HEK293 (cell line): ENCODE results near the gene DLX3.

ENCODE experiments used
- CTCF ChIP-seq: fragments of 450-650 bp; formaldehyde crosslinking; IDR thresholded peaks from 2 replicates; pipeline ENCODE4 v1.5.1; 2016; ENCODE audit warnings: missing biosample characterization, missing genetic modification characterization
- PRDM4 ChIP-seq: fragments of 450-650 bp; formaldehyde crosslinking; IDR thresholded peaks from 2 replicates; pipeline ENCODE4 v1.5.1; 2017; ENCODE audit warnings: missing biosample characterization, missing genetic modification characterization
- REST ChIP-seq: fragments of 450-650 bp; formaldehyde crosslinking; IDR thresholded peaks from 2 replicates; pipeline ENCODE4 v1.5.1; 2016; ENCODE audit warnings: missing biosample characterization, missing genetic modification characterization
- SP2 ChIP-seq: fragments of 450-650 bp; formaldehyde crosslinking; IDR thresholded peaks from 2 replicates; pipeline ENCODE4 v1.5.1; 2016; ENCODE audit warnings: missing biosample characterization, missing genetic modification characterization
- ZBTB21 ChIP-seq: fragments of 450-650 bp; formaldehyde crosslinking; IDR thresholded peaks from 2 replicates; pipeline ENCODE4 v1.5.1; 2017; ENCODE audit warnings: missing biosample characterization, missing genetic modification characterization
- ZFP37 ChIP-seq: fragments of 450-650 bp; formaldehyde crosslinking; IDR thresholded peaks from 2 replicates; pipeline ENCODE4 v1.5.1; 2016; ENCODE audit warnings: missing biosample characterization, missing genetic modification characterization
- ZFP41 ChIP-seq: fragments of 450-650 bp; formaldehyde crosslinking; IDR thresholded peaks from 2 replicates; pipeline ENCODE4 v1.5.1; 2016; ENCODE audit warnings: missing biosample characterization, missing genetic modification characterization, borderline replicate concordance
- ZNF571 ChIP-seq: fragments of 450-650 bp; formaldehyde crosslinking; IDR thresholded peaks from 2 replicates; pipeline ENCODE4 v1.5.0; 2017; ENCODE audit warnings: missing biosample characterization, missing genetic modification characterization
- ZNF639 ChIP-seq: fragments of 450-650 bp; formaldehyde crosslinking; IDR thresholded peaks from 2 replicates; pipeline ENCODE4 v1.5.1; 2016; ENCODE audit warnings: missing biosample characterization, missing genetic modification characterization
- ZNF747 ChIP-seq: fragments of 450-650 bp; formaldehyde crosslinking; IDR thresholded peaks from 2 replicates; pipeline ENCODE4 v1.5.1; 2016; ENCODE audit warnings: missing biosample characterization, missing genetic modification characterization
- ZNF76 ChIP-seq: fragments of 450-650 bp; formaldehyde crosslinking; IDR thresholded peaks from 2 replicates; pipeline ENCODE4; 2016; ENCODE audit warnings: low read depth, missing biosample characterization, missing genetic modification characterization, borderline replicate concordance
- TF ChIP-seq, protein P1 (sequence below): fragments of 450-650 bp; formaldehyde crosslinking; IDR thresholded peaks from 2 replicates; pipeline ENCODE4 v1.5.1; 2016; ENCODE audit warnings: missing biosample characterization, missing genetic modification characterization, borderline replicate concordance

GRCh38 chr17:50035945-50036344 is 40.9 kb upstream of the DLX3 start:
- TF ChIP-seq ZBTB21 (tag by site-specific recombination) (no peak), CTCF (tag by site-specific recombination) (no peak), ZNF571 (tag by site-specific recombination) (no peak), ZNF639 (tag by site-specific recombination) (no peak), ZFP41 (tag by site-specific recombination) (no peak), ZFP37 (tag by site-specific recombination) (no peak), PRDM4 (tag by site-specific recombination) (no peak), ZNF747 (no peak), REST (tag by site-specific recombination) (no peak), ZNF76 (tag by site-specific recombination) (no peak), SP2 (tag by site-specific recombination) (no peak)
- TF ChIP-seq, protein P1, sequence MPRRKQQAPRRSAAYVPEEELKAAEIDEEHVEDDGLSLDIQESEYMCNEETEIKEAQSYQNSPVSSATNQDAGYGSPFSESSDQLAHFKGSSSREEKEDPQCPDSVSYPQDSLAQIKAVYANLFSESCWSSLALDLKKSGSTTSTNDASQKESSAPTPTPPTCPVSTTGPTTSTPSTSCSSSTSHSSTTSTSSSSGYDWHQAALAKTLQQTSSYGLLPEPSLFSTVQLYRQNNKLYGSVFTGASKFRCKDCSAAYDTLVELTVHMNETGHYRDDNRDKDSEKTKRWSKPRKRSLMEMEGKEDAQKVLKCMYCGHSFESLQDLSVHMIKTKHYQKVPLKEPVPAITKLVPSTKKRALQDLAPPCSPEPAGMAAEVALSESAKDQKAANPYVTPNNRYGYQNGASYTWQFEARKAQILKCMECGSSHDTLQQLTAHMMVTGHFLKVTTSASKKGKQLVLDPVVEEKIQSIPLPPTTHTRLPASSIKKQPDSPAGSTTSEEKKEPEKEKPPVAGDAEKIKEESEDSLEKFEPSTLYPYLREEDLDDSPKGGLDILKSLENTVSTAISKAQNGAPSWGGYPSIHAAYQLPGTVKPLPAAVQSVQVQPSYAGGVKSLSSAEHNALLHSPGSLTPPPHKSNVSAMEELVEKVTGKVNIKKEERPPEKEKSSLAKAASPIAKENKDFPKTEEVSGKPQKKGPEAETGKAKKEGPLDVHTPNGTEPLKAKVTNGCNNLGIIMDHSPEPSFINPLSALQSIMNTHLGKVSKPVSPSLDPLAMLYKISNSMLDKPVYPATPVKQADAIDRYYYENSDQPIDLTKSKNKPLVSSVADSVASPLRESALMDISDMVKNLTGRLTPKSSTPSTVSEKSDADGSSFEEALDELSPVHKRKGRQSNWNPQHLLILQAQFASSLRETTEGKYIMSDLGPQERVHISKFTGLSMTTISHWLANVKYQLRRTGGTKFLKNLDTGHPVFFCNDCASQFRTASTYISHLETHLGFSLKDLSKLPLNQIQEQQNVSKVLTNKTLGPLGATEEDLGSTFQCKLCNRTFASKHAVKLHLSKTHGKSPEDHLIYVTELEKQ (tag by site-specific recombination): no peak
